GM23338 (cell line): ENCODE measurements around the gene HS6ST1. TPM values are rescaled to one million over a fixed set of nuclear protein-coding genes. Genes with fewer than 3 reads are reported as not detected.

Experiments
- ATAC-seq: fragments of 200-7000 bp; cut with Tn5 transposase; 3 replicates; pipeline ENCODE4 v1.9.1; 2020
- DNase-seq: peaks from one replicate; pipeline ENCODE4 v3.0.0-alpha.2; 2015; ENCODE audit warnings: low spot score
- H2AFZ ChIP-seq: fragments of 200-600 bp; sonication (generic); 2 replicates; pipeline ENCODE4 v1.8.0; 2016; ENCODE audit warnings: antibody characterized with exemption, mild to moderate bottlenecking, moderate library complexity
- H3F3A ChIP-seq: fragments of 200-600 bp; sonication (generic); replicated peaks from 2 replicates; pipeline ENCODE4 v1.8.0; 2017; ENCODE audit warnings: antibody characterized with exemption, mixed run types, low read depth
- H3K27ac ChIP-seq: fragments of 200-600 bp; sonication (generic); 2 replicates; pipeline ENCODE4 v1.6.1; 2016; ENCODE audit warnings: low read depth
- H3K27me3 ChIP-seq: fragments of 200-600 bp; sonication (generic); 2 replicates; pipeline ENCODE4 v1.8.0; 2016; ENCODE audit warnings: mild to moderate bottlenecking, mixed run types, moderate library complexity; ENCODE audit not compliant: insufficient read depth
- H3K36me3 ChIP-seq: fragments of 200-600 bp; sonication (generic); 2 replicates; pipeline ENCODE4 v1.8.0; 2016; ENCODE audit warnings: mild to moderate bottlenecking; ENCODE audit not compliant: insufficient read depth
- H3K4me1 ChIP-seq: fragments of 200-600 bp; sonication (generic); 2 replicates; pipeline ENCODE4 v1.8.0; 2016; ENCODE audit warnings: mild to moderate bottlenecking, moderate library complexity; ENCODE audit not compliant: insufficient read depth
- H3K4me2 ChIP-seq: fragments of 200-600 bp; sonication (generic); 2 replicates; pipeline ENCODE4 v1.7.1; 2017; ENCODE audit warnings: mixed run types
- H3K4me3 ChIP-seq: fragments of 200-600 bp; sonication (generic); 2 replicates; pipeline ENCODE4 v1.6.1; 2016; ENCODE audit warnings: mixed run types
- H3K79me2 ChIP-seq: fragments of 200-600 bp; sonication (generic); replicated peaks from 2 replicates; pipeline ENCODE4 v1.8.0; 2017; ENCODE audit warnings: mild to moderate bottlenecking; ENCODE audit not compliant: insufficient read depth
- H3K9me2 ChIP-seq: fragments of 200-600 bp; sonication (generic); 2 replicates; pipeline ENCODE4 v1.8.0; 2017; ENCODE audit not compliant: insufficient read depth
- H4K20me1 ChIP-seq: fragments of 200-600 bp; sonication (generic); replicated peaks from 2 replicates; pipeline ENCODE4 v1.8.0; 2017; ENCODE audit warnings: mild to moderate bottlenecking; ENCODE audit not compliant: insufficient read depth
- H3K27ac Mint-ChIP-seq: 2 replicates; pipeline ENCODE4 v1.8.0; 2020; ENCODE audit warnings: inconsistent platforms, mild to moderate bottlenecking, moderate library complexity, mixed read lengths
- H3K27me3 Mint-ChIP-seq: 3 replicates; pipeline ENCODE4 v1.8.0; 2022; ENCODE audit warnings: low read depth, mild to moderate bottlenecking, moderate library complexity, mixed read lengths, inconsistent platforms; ENCODE audit not compliant: insufficient read depth, poor library complexity
- H3K36me3 Mint-ChIP-seq: 3 replicates; pipeline ENCODE4 v1.8.0; 2021; ENCODE audit warnings: low read depth, mild to moderate bottlenecking, inconsistent platforms, moderate library complexity, mixed read lengths
- H3K4me1 Mint-ChIP-seq: 3 replicates; pipeline ENCODE4 v1.8.0; 2020; ENCODE audit warnings: mild to moderate bottlenecking, inconsistent platforms, mixed read lengths
- H3K4me3 Mint-ChIP-seq: 3 replicates; pipeline ENCODE4 v1.8.0; 2021; ENCODE audit warnings: moderate library complexity, mild to moderate bottlenecking, inconsistent platforms, mixed read lengths
- H3K9me3 Mint-ChIP-seq: 3 replicates; pipeline ENCODE4 v1.8.0; 2020; ENCODE audit warnings: moderate library complexity, mild to moderate bottlenecking, inconsistent platforms, mixed read lengths
- CTCF ChIP-seq, 2 experiments: fragments of 200-600 bp in 1 of 2; sonication (generic) in 1 of 2; conservative IDR thresholded peaks; 2 replicates each; pipeline versions ENCODE4 v1.5.1 to v1.6.1; 2016 to 2017; ENCODE audit warnings: antibody characterized with exemption in 2 of 2, low read depth in 2 of 2, mild to moderate bottlenecking in 2 of 2, moderate library complexity in 1 of 2
- ETS1 ChIP-seq: IDR thresholded peaks from 2 replicates; pipeline ENCODE4 v1.6.1; 2016; ENCODE audit warnings: antibody characterized with exemption
- EZH2 ChIP-seq: fragments of 200-600 bp; sonication (generic); IDR thresholded peaks from one replicate; pipeline ENCODE4 v1.8.0; 2017; ENCODE audit warnings: antibody characterized with exemption, mild to moderate bottlenecking, low read depth; ENCODE audit not compliant: unreplicated experiment
- EZH2phosphoT487 ChIP-seq: fragments of 200-600 bp; sonication (generic); IDR thresholded peaks from one replicate; pipeline ENCODE4 v1.8.1; 2018; ENCODE audit warnings: antibody characterized with exemption; ENCODE audit not compliant: unreplicated experiment
- STAT1 ChIP-seq: IDR thresholded peaks from one replicate; pipeline ENCODE4 v1.6.1; 2016; ENCODE audit warnings: antibody characterized with exemption; ENCODE audit not compliant: unreplicated experiment
- ZNF331 ChIP-seq: fragments of 250-450 bp; sonication (Bioruptor Pico); IDR thresholded peaks from 2 replicates; pipeline ENCODE4 v1.5.0; 2020; ENCODE audit warnings: low read depth, mild to moderate bottlenecking, moderate library complexity
- ZNF462 ChIP-seq: fragments of 250-450 bp; sonication (Bioruptor Pico); IDR thresholded peaks from 2 replicates; pipeline ENCODE4 v1.5.0; 2020; ENCODE audit warnings: mild to moderate bottlenecking, moderate library complexity
- polyA plus RNA-seq: library from polyadenylated mRNA; unstranded; fragments of >200 nt; fragmentation: Nextera tagmentation; extraction: Ambion mirVana; gene quantifications from 2 replicates; pipeline ENCODE4 v1.2.1, GENCODE V29; 2016
- total RNA-seq: library from RNA; depleted of rRNA; stranded (reverse); fragments of >200 nt; shearing (Covaris generic); gene quantifications from 2 replicates; pipeline ENCODE4 v1.2.3, GENCODE V29; 2014

The HS6ST1 gene
- total and polyA plus RNA-seq, 2 experiments from 2014 or later: 21.1 to 106 TPM

GRCh38 chr2:128327180-128327964 lies 8.7 kb upstream of the HS6ST1 start:
- peaks cover 9% of the 10 kb centered on the region; the same call in 2 of the 3 replicates for H3K4me1 Mint-ChIP-seq
- peaks cover 8% of the 10 kb centered on the region for H3K27me3 Mint-ChIP-seq
- no peak overlapping the region for H3K27ac Mint-ChIP-seq
- no peak overlapping the region for H3K27ac ChIP-seq
- H2AFZ ChIP-seq: no peak overlapping the region
- no peaks in the 10 kb centered on the region for H4K20me1 ChIP-seq
- H3K36me3 Mint-ChIP-seq: peaks cover 14% of the 10 kb centered on the region; the same call in 2 of the 3 replicates
- DNase-seq (no peak), ATAC-seq (no peak; the same call in 2 of the 3 replicates)
- TF ChIP-seq EZH2phosphoT487 (no peak), ETS1 (no peak)
- H3K36me3 ChIP-seq: 0 out of 2 replicates have a peak, but pooled peaks cover 7% of the 10 kb centered on the region
- H3K4me3 Mint-ChIP-seq: no peak overlapping the region
- no peaks in the 10 kb centered on the region for H3K27me3 ChIP-seq
- H3K9me2 ChIP-seq: no peaks in the 10 kb centered on the region
- H3K79me2 ChIP-seq: no peaks in the 10 kb centered on the region
- H3K9me3 Mint-ChIP-seq: peaks cover 12% of the 10 kb centered on the region
- no peak overlapping the region for H3K4me3 ChIP-seq
- H3F3A ChIP-seq: no peaks in the 10 kb centered on the region
- peaks cover 3% of the 10 kb centered on the region; the same call in 1 of the 2 replicates for H3K4me1 ChIP-seq
- H3K4me2 ChIP-seq: no peak overlapping the region

- Histone ChIP-seq H3K9me2 (no peaks in the 10 kb centered on the region), H3K4me2 (no peak overlapping the region), H3K27ac (no peak overlapping the region), H3K79me2 (no peaks in the 10 kb centered on the region), H3K36me3 (no peaks in the 10 kb centered on the region), H3K4me1 (peaks cover 5% of the 10 kb centered on the region), H3K4me3 (no peak overlapping the region), H3F3A (no peaks in the 10 kb centered on the region), H3K27me3 (0 out of 2 replicates have a peak, but pooled peaks cover under 1% of the 10 kb centered on the region), H4K20me1 (no peaks in the 10 kb centered on the region), H2AFZ (no peak overlapping the region)
- H3K36me3 Mint-ChIP-seq: peaks cover 4% of the 10 kb centered on the region; the same call in 1 of the 3 replicates
- H3K27ac Mint-ChIP-seq: no peak overlapping the region
- H3K27me3 Mint-ChIP-seq: peaks cover 9% of the 10 kb centered on the region
- H3K4me1 Mint-ChIP-seq: peaks cover 12% of the 10 kb centered on the region
- H3K4me3 Mint-ChIP-seq: no peak overlapping the region
- DNase-seq (no peak), ATAC-seq (no peak)
- peaks cover 2% of the 10 kb centered on the region for H3K9me3 Mint-ChIP-seq
- TF ChIP-seq STAT1 (no peak), CTCF (conservative IDR thresholded peaks at IDR 0.05; ENCODE audit: low read depth in 2 of 2) (no peak), ZNF462 (CRISPR knock-in tag) (no peak), ETS1 (no peak), ZNF331 (CRISPR knock-in tag) (no peak), EZH2phosphoT487 (no peak), EZH2 (no peak)
Observed at GRCh38 chr2:128326346-128326745, 7.7 kb upstream of the HS6ST1 start.
